Measurements from ENCODE around the gene SMIM17.

Gene SMIM17

GRCh38 chr19:56642711-56643459, at the start of gene SMIM17:
Gene SMIM17, plus strand, starts transcription at chr19:56643159. Its CDS starts 2,509 bp downstream, at chr19:56645668.
- DNase-seq = no peak

- DNase-seq = no peak
These were observed 48.5 kb upstream of the SMIM17 start for GRCh38 chr19:56594446-56594782.

- DNase-seq = peak; percentile 94
These were observed 48.0 kb upstream of the SMIM17 start, which contains the start of gene ZNF71 for GRCh38 chr19:56594783-56595547. Gene ZNF71, plus strand, starts transcription at chr19:56595302. Its CDS starts 6,257 bp downstream, at chr19:56601559.

DNA sequence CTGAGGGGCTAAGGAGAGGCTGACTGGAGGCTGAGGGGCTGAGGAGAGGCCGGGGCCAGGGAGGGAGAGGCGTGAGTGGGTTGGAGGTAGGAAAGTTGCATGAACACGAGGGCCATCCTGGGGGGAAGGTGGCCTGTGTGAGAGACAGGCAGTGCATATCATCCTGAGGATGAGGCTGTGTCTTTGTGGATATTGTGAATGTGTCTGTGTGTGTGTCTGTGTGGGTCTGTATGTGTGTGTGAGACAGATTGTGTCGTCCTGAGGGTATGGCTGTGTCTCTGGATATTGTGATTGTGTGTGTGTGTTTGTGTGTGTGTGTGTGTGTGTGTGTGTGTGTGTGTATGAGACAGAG, 47.4 kb upstream of the SMIM17 start:
- no peak for DNase-seq

DNA sequence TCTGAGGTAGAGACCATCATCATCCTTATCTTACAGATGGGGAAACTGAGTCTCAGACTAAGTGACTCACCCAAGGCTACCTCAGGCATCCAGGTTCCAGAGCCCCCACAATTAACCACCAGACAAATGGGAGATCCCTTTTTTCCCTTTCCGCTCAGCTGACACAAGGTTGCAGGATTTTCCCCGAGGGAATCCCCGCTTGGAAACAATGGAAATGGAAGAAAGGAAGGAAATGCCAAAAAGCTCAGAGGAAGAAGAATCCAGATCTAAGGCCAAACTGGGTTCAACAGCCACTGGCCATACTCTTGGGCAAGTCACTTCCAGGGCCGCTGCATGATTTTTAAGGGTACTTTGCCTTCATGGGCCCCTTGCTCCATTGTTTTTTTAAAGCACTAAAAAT, 46.3 kb upstream of the SMIM17 start:
- no peak for DNase-seq

DNA sequence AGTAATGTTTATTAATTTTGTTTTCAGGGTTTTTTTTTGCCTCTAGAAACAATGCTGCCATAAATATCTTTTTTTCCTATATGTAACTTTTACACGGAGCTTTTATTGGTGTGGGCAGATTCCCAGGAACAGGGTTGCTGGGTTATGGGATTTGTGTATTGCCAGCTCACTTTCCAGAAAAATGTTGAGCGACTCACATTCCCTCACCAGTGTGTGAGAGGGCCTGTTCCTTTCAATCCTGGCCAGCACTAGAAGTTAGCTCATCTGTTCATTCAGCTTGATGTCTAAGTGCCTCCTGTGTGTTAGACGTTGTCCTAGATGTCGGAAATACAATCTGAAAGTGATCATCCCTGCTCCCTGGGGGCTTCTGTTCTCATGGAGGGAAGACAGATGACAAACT, 45.3 kb upstream of the SMIM17 start:
- no peak for DNase-seq

DNA sequence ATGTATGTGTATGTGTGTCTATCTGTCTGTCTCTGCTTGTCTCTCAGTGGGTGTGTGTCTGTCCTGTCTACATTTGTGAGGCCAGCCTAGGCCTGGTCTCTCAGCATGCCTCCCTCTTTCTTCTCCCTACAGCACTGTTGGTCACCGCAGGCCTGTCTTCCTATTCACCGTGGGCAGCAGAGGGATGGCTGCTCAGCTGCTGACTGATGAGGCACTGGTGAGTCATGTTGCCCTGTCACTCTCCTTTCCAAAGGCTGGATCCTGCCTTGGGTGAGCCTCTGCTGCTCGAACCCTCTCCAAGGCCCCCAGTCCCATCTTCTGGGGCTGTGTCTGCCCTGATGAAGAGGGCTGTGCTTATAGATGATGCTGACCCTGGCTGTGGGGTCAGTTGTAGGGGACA, 41.6 kb upstream of the SMIM17 start:
- no peak for DNase-seq

GRCh38 chr19:56603829-56604228, 39.1 kb upstream of the SMIM17 start:
- no peak for DNase-seq

- DNase-seq = no peak
These were observed 34.5 kb upstream of the SMIM17 start for GRCh38 chr19:56608274-56608964.

GRCh38 chr19:56611288-56611687, 31.7 kb upstream of the SMIM17 start:
- no peak for DNase-seq

DNA sequence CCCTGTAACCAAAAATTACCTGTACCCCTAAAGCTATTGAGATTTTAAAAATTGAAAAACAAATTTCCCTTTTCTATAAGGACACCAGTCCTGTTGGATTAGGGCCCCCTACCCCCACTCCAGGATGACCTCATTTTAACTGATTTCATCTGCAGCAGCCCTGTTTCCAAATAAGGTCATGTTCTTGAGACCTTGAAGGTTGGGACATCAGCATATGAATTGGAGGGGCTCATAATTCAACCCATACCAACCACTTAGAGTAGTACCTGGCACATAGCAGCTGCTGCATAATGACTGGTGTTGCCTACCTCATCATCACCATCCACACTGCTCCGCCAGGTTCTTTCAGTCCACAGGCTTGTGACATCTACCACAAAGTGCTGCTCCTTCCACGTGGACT, 30.2 kb upstream of the SMIM17 start:
- no peak for DNase-seq

GRCh38 chr19:56613639-56614038, 29.3 kb upstream of the SMIM17 start:
- DNase-seq = no peak

DNA sequence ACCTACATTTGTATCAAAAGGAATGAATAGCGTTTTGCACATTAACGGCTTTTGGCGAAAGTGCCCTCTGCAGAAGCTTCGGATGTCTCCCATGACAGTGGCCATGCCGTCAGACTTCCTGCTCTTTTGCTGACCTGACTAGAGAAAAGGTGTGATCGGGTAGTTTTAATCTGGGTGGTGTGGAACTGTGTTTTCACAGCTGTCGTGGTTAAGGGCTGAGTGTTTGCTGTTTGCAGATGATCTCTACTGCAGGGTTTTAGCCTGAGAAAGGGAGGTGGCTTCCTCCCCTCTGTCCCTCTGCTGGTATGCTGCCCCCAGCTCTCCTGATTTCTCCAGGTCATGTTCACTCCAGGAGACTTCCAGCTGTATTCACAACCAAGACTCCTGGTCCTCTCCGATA, 25.4 kb upstream of the SMIM17 start:
- no peak for DNase-seq

- no peak for DNase-seq
These were observed 23.8 kb upstream of the SMIM17 start for GRCh38 chr19:56619121-56619520.

GRCh38 chr19:56622374-56622773, 20.6 kb upstream of the SMIM17 start:
- DNase-seq = no peak

GRCh38 chr19:56623006-56623405, 20.0 kb upstream of the SMIM17 start:
- DNase-seq = no peak

GRCh38 chr19:56625708-56626107, 17.3 kb upstream of the SMIM17 start:
- no peak for DNase-seq

GRCh38 chr19:56633021-56633420, 9.9 kb upstream of the SMIM17 start:
- DNase-seq = no peak

DNA sequence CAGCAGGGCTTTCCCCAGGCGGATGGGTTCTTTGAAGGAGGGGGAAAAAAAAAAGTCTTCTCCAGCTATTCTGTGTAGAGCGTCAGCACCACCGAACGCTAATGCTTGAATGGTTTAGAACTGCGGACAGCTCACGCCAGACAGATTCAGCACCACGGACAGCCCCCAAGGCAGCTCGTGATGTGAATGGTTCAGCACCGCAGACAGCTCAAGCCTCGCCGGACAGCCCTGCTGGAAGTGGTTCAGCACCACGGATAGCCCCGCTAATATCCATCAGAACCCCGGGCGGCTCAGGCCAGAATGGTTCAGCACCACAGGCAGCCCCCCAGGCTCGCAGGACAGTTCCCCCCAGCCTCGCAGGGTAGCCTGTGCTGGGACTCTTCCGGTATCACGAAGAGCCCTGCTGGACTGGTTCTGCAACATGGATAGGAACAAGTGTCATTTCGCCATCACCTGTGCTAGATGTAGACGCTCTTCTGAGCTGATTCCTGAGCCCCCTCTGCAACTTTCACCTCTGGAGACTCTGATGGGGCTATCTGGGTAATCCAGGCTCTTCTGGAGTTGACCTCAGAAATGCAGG, 4.9 kb upstream of the SMIM17 start:
- peak; percentile 59 for DNase-seq

DNA sequence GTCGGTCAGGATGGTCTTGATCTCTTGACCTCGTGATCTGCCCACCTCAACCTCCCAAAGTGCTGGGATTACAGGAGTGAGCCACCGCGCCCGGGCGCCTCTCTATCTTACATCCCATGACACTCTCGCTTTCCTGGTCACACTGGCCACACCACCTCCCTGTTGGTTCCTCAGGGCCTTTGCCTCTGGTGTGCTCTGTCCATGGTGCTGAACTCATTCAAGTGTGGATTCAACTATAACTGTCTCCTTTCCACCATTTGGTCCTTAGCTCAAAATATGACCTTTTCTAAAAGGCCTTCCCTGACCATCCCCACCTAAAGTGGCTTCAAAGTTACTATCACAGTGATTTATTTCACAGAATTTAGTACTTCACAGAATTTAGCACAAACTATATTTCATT, 3.7 kb upstream of the SMIM17 start:
- no peak for DNase-seq

- no peak for DNase-seq
These were observed 549 bp downstream of the SMIM17 start for GRCh38 chr19:56643460-56643955.

DNA sequence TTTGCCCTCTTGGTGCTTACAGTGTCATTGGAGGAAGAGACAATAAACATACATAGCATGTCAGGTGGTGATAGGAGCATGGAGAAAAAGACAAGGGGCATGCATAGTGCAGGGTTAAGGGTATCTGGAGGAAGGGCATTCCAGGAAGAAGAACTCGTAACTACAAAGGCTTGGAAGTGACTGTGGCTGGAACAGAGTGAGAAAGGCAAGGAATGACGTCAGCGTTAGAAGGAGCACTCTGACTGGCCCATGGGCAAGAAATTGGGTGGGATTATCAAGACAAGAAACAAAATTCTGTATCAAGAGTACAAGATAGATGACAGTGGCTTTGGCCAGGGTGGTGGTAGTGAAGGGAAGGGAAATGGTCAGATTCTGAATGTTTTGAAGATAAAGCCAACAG, 11.2 kb downstream of the SMIM17 start:
- DNase-seq = no peak

GRCh38 chr19:56660381-56661107, 17.6 kb downstream of the SMIM17 start:
- no peak for DNase-seq

All from activated CD8-positive, alpha-beta memory T cell treated with anti-CD3 and anti-CD28 coated beads for 24 hours (primary cell).